Measurements from ENCODE around the gene INSYN2B. TPM values are rescaled to one million over a fixed set of nuclear protein-coding genes. Genes with fewer than 3 reads are reported as not detected.
A peak's percentile ranks its signal among the peaks of the same experiment; 100 is the strongest.

The INSYN2B gene
- total RNA-seq, 1 experiment from 2014 or later: not detected

DNA sequence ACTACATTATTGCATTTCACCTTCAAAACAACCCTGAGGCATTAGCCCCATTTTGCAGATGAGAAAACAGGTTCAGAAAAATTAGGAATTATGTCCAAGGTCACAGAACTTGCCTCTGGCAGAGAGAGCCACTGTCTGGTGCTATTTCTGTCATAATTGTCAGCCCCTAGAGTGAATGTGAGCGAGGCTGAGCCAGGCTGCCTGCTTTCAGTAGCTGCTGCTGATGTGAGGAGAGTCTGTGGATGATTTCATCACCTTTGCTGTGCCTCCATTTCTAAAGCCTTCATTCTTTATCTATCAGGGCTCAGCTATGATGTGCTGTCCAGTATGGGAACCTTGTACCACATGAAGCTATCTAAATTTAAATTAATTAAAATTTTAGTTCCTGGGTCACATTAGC is 71.4 kb downstream of the INSYN2B start (continued):
- no peak for TF ChIP-seq ZNF396 (CRISPR knock-in tag; IDR thresholded peaks at IDR 0.05; ENCODE audit: borderline replicate concordance)
- TF ChIP-seq FOXJ3 (CRISPR knock-in tag; IDR thresholded peaks at IDR 0.05; ENCODE audit: borderline replicate concordance): no peak
- TF ChIP-seq, protein P1, sequence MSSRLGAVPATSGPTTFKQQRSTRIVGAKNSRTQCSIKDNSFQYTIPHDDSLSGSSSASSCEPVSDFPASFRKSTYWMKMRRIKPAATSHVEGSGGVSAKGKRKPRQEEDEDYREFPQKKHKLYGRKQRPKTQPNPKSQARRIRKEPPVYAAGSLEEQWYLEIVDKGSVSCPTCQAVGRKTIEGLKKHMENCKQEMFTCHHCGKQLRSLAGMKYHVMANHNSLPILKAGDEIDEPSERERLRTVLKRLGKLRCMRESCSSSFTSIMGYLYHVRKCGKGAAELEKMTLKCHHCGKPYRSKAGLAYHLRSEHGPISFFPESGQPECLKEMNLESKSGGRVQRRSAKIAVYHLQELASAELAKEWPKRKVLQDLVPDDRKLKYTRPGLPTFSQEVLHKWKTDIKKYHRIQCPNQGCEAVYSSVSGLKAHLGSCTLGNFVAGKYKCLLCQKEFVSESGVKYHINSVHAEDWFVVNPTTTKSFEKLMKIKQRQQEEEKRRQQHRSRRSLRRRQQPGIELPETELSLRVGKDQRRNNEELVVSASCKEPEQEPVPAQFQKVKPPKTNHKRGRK (CRISPR knock-in tag; IDR thresholded peaks at IDR 0.05; ENCODE audit: borderline replicate concordance): no peak

DNA sequence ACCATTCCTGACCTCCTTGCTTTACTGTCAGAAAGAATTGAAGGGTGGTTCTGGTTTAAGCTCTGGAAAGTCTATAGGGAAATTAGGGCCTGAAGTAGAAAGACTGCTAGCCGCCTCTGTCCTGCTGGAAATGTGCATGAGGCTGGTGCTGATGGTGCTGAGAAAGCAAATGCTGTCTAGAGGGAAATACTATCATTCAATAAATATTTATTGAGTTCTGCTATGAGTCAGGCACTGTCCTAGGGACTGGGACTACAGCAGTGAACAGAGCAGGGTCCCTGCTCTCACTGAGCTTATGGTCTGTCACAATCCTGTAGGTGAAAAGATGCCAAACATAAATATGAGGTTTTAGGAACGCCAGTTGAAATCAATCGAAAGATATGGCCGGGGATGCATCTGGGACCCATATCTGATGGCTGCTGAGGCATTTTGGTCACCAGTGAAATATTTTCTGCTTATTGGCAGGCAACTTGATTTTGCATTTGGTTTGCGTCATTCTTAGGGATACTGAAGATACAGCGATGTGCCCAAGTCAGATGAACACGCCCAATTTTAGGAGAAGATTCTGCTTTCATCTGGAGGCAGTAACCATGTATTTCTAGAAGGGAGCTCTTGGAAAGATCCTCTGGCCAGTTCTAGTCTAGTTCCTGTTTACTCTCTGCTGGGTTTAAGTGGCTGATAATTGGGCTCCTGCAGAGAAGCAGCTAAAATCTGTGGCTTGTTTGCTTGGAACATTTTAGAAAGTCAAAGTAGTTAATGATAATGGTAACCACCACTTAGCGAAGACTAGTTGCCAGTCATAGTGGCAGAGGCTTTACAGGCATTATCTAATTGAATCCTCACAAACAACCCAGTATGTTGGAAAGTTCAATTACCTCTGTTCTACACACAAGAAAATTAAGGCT is 73.3 kb downstream of the INSYN2B start:
- no peaks in the 10 kb centered on the region for H3K36me3 Mint-ChIP-seq
- ATAC-seq (0 out of 2 replicates have a peak, but pooled peaks have one; percentile 22), DNase-seq (ENCODE audit: low spot score) (no peak)
- no peak overlapping the region for H3K4me3 Mint-ChIP-seq
- H3K27ac Mint-ChIP-seq: no peak overlapping the region
- ChIA-PET CTCF (interaction anchor here (2.0 kb wide), 1 partner anchor 73 kb away, joined by 11 read pairs; the partner anchor contains the start of gene INSYN2B), POLR2A (no interaction called here)
- TF ChIP-seq RELA (CRISPR knock-in tag; IDR thresholded peaks at IDR 0.05; ENCODE audit: borderline replicate concordance): no peak
- TF ChIP-seq, protein P2, sequence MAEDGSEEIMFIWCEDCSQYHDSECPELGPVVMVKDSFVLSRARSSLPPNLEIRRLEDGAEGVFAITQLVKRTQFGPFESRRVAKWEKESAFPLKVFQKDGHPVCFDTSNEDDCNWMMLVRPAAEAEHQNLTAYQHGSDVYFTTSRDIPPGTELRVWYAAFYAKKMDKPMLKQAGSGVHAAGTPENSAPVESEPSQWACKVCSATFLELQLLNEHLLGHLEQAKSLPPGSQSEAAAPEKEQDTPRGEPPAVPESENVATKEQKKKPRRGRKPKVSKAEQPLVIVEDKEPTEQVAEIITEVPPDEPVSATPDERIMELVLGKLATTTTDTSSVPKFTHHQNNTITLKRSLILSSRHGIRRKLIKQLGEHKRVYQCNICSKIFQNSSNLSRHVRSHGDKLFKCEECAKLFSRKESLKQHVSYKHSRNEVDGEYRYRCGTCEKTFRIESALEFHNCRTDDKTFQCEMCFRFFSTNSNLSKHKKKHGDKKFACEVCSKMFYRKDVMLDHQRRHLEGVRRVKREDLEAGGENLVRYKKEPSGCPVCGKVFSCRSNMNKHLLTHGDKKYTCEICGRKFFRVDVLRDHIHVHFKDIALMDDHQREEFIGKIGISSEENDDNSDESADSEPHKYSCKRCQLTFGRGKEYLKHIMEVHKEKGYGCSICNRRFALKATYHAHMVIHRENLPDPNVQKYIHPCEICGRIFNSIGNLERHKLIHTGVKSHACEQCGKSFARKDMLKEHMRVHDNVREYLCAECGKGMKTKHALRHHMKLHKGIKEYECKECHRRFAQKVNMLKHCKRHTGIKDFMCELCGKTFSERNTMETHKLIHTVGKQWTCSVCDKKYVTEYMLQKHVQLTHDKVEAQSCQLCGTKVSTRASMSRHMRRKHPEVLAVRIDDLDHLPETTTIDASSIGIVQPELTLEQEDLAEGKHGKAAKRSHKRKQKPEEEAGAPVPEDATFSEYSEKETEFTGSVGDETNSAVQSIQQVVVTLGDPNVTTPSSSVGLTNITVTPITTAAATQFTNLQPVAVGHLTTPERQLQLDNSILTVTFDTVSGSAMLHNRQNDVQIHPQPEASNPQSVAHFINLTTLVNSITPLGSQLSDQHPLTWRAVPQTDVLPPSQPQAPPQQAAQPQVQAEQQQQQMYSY (CRISPR knock-in tag; IDR thresholded peaks at IDR 0.05): no peak
- no peak for TF ChIP-seq ZNF423 (CRISPR knock-in tag; IDR thresholded peaks at IDR 0.05)
- no peak for TF ChIP-seq TEAD1 (CRISPR knock-in tag; IDR thresholded peaks at IDR 0.05)
- TF ChIP-seq, protein P3, sequence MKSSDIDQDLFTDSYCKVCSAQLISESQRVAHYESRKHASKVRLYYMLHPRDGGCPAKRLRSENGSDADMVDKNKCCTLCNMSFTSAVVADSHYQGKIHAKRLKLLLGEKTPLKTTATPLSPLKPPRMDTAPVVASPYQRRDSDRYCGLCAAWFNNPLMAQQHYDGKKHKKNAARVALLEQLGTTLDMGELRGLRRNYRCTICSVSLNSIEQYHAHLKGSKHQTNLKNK (CRISPR knock-in tag; IDR thresholded peaks at IDR 0.05): no peak
- no peak for TF ChIP-seq SMAD4 (CRISPR knock-in tag; IDR thresholded peaks at IDR 0.05)
- TF ChIP-seq CREM (CRISPR knock-in tag; IDR thresholded peaks at IDR 0.05): no peak
- no peak for TF ChIP-seq ETV6 (CRISPR knock-in tag; IDR thresholded peaks at IDR 0.05)
- no peak for TF ChIP-seq EMX1 (CRISPR knock-in tag; IDR thresholded peaks at IDR 0.05)
- TF ChIP-seq NFE2L1 (CRISPR knock-in tag; IDR thresholded peaks at IDR 0.05): no peak
- TF ChIP-seq KAT7 (CRISPR knock-in tag; IDR thresholded peaks at IDR 0.05; ENCODE audit: borderline replicate concordance): no peak
- TF ChIP-seq RORB (CRISPR knock-in tag; IDR thresholded peaks at IDR 0.05): no peak
- no peak for TF ChIP-seq FOXK1 (CRISPR knock-in tag; IDR thresholded peaks at IDR 0.05)
- TF ChIP-seq, protein P4, sequence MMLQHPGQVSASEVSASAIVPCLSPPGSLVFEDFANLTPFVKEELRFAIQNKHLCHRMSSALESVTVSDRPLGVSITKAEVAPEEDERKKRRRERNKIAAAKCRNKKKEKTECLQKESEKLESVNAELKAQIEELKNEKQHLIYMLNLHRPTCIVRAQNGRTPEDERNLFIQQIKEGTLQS (CRISPR knock-in tag; conservative IDR thresholded peaks at IDR 0.05): no peak
- TF ChIP-seq ZNF317 (CRISPR knock-in tag; IDR thresholded peaks at IDR 0.05; ENCODE audit: borderline replicate concordance, low read depth): no peak
- TF ChIP-seq, protein P5, sequence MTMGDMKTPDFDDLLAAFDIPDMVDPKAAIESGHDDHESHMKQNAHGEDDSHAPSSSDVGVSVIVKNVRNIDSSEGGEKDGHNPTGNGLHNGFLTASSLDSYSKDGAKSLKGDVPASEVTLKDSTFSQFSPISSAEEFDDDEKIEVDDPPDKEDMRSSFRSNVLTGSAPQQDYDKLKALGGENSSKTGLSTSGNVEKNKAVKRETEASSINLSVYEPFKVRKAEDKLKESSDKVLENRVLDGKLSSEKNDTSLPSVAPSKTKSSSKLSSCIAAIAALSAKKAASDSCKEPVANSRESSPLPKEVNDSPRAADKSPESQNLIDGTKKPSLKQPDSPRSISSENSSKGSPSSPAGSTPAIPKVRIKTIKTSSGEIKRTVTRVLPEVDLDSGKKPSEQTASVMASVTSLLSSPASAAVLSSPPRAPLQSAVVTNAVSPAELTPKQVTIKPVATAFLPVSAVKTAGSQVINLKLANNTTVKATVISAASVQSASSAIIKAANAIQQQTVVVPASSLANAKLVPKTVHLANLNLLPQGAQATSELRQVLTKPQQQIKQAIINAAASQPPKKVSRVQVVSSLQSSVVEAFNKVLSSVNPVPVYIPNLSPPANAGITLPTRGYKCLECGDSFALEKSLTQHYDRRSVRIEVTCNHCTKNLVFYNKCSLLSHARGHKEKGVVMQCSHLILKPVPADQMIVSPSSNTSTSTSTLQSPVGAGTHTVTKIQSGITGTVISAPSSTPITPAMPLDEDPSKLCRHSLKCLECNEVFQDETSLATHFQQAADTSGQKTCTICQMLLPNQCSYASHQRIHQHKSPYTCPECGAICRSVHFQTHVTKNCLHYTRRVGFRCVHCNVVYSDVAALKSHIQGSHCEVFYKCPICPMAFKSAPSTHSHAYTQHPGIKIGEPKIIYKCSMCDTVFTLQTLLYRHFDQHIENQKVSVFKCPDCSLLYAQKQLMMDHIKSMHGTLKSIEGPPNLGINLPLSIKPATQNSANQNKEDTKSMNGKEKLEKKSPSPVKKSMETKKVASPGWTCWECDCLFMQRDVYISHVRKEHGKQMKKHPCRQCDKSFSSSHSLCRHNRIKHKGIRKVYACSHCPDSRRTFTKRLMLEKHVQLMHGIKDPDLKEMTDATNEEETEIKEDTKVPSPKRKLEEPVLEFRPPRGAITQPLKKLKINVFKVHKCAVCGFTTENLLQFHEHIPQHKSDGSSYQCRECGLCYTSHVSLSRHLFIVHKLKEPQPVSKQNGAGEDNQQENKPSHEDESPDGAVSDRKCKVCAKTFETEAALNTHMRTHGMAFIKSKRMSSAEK (CRISPR knock-in tag; IDR thresholded peaks at IDR 0.05; ENCODE audit: borderline replicate concordance): no peak
- TF ChIP-seq, protein P6, sequence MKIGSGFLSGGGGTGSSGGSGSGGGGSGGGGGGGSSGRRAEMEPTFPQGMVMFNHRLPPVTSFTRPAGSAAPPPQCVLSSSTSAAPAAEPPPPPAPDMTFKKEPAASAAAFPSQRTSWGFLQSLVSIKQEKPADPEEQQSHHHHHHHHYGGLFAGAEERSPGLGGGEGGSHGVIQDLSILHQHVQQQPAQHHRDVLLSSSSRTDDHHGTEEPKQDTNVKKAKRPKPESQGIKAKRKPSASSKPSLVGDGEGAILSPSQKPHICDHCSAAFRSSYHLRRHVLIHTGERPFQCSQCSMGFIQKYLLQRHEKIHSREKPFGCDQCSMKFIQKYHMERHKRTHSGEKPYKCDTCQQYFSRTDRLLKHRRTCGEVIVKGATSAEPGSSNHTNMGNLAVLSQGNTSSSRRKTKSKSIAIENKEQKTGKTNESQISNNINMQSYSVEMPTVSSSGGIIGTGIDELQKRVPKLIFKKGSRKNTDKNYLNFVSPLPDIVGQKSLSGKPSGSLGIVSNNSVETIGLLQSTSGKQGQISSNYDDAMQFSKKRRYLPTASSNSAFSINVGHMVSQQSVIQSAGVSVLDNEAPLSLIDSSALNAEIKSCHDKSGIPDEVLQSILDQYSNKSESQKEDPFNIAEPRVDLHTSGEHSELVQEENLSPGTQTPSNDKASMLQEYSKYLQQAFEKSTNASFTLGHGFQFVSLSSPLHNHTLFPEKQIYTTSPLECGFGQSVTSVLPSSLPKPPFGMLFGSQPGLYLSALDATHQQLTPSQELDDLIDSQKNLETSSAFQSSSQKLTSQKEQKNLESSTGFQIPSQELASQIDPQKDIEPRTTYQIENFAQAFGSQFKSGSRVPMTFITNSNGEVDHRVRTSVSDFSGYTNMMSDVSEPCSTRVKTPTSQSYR (CRISPR knock-in tag; IDR thresholded peaks at IDR 0.05): no peak
- TF ChIP-seq GTF2I (CRISPR knock-in tag; conservative IDR thresholded peaks at IDR 0.05): no peak
- H3K4me1 Mint-ChIP-seq: peaks cover 17% of the 10 kb centered on the region
- H3K9me3 Mint-ChIP-seq: no peaks in the 10 kb centered on the region
- H3K27me3 Mint-ChIP-seq (ENCODE audit: low read depth): peaks cover 25% of the 10 kb centered on the region

All from WTC11 (cell line).